Fibroblast of skin of back (primary cell): ENCODE results near the gene AVPR2.

Experiments used
- DNase-seq: peaks from one replicate; pipeline ENCODE4 v3.0.0-alpha.2; 2013

Gene AVPR2

GRCh38 chrX:153871451-153871850 lies 33.0 kb upstream of the AVPR2 start:
- no peak for DNase-seq

- DNase-seq: no peak
These were observed 32.3 kb upstream of the AVPR2 start for GRCh38 chrX:153871946-153872878.

GRCh38 chrX:153873282-153874084 lies 31.0 kb upstream of the AVPR2 start:
- DNase-seq: no peak

- no peak for DNase-seq
These were observed 30.4 kb upstream of the AVPR2 start for GRCh38 chrX:153874085-153874365.

- no peak for DNase-seq
These were observed 29.9 kb upstream of the AVPR2 start for GRCh38 chrX:153874366-153875125.

- DNase-seq: peak; percentile 21
These were observed 28.9 kb upstream of the AVPR2 start for GRCh38 chrX:153875391-153876111.

- no peak for DNase-seq
These were observed 28.4 kb upstream of the AVPR2 start for GRCh38 chrX:153876112-153876491.

- DNase-seq: no peak
These were observed 26.8 kb upstream of the AVPR2 start for GRCh38 chrX:153877571-153878261.

GRCh38 chrX:153878345-153878744 lies 26.1 kb upstream of the AVPR2 start:
- DNase-seq: no peak

- DNase-seq: no peak
These were observed 25.4 kb upstream of the AVPR2 start for GRCh38 chrX:153878969-153879653.

- DNase-seq: no peak
These were observed 24.6 kb upstream of the AVPR2 start for GRCh38 chrX:153879741-153880439.

- no peak for DNase-seq
These were observed 24.0 kb upstream of the AVPR2 start for GRCh38 chrX:153880440-153880815.

GRCh38 chrX:153881281-153881680 lies 23.2 kb upstream of the AVPR2 start:
- no peak for DNase-seq

GRCh38 chrX:153882086-153882498 lies 22.4 kb upstream of the AVPR2 start:
- DNase-seq: peak; percentile 8

GRCh38 chrX:153882557-153882956 lies 21.9 kb upstream of the AVPR2 start:
- no peak for DNase-seq

- no peak for DNase-seq
These were observed 21.2 kb upstream of the AVPR2 start for GRCh38 chrX:153883163-153883843.

- DNase-seq: no peak
These were observed 20.3 kb upstream of the AVPR2 start for GRCh38 chrX:153884136-153884535.

GRCh38 chrX:153884590-153884989 lies 19.9 kb upstream of the AVPR2 start:
- DNase-seq: no peak

- DNase-seq: no peak
These were observed 19.2 kb upstream of the AVPR2 start for GRCh38 chrX:153885208-153885787.
